ENCODE data around the gene ITPRID2. TPM values are rescaled to one million over a fixed set of nuclear protein-coding genes. Genes with fewer than 3 reads are reported as not detected.

Gene ITPRID2
- total RNA-seq, 1 donor from 2014 or later, result 109 TPM

- no peak for DNase-seq (ENCODE audit: extremely low spot score, unreplicated experiment)
- no peaks in the 10 kb centered on the region for H3K27me3 Mint-ChIP-seq
- no peaks in the 10 kb centered on the region for H3K9me3 Mint-ChIP-seq
- no peak overlapping the region for H3K27ac Mint-ChIP-seq
- TF ChIP-seq CTCF (conservative IDR thresholded peaks at IDR 0.05), result no peak
- no peak overlapping the region for H3K4me3 Mint-ChIP-seq
- no peaks in the 10 kb centered on the region for H3K36me3 Mint-ChIP-seq
- no peaks in the 10 kb centered on the region for H3K4me1 Mint-ChIP-seq (ENCODE audit: unreplicated experiment)
These were observed 12.2 kb upstream of the ITPRID2 start for GRCh38 chr2:181879295-181879694.

GRCh38 chr2:181882246-181883020, 9.1 kb upstream of the ITPRID2 start:
- no peaks in the 10 kb centered on the region for H3K27me3 Mint-ChIP-seq
- TF ChIP-seq CTCF (conservative IDR thresholded peaks at IDR 0.05), result no peak
- no peak for DNase-seq (ENCODE audit: extremely low spot score, unreplicated experiment)
- no peaks in the 10 kb centered on the region for H3K4me1 Mint-ChIP-seq (ENCODE audit: unreplicated experiment)
- H3K4me3 Mint-ChIP-seq, result no peak overlapping the region
- H3K9me3 Mint-ChIP-seq, result no peaks in the 10 kb centered on the region
- H3K36me3 Mint-ChIP-seq, result no peaks in the 10 kb centered on the region
- H3K27ac Mint-ChIP-seq, result no peak overlapping the region

- DNase-seq (ENCODE audit: extremely low spot score, unreplicated experiment), result no peak
- Mint-ChIP-seq H3K27ac (no peak overlapping the region), H3K27me3 (no peaks in the 10 kb centered on the region), H3K9me3 (no peaks in the 10 kb centered on the region), H3K4me3 (no peak overlapping the region), H3K36me3 (no peaks in the 10 kb centered on the region), H3K4me1 (ENCODE audit: unreplicated experiment) (no peaks in the 10 kb centered on the region)
- no peak for TF ChIP-seq CTCF (conservative IDR thresholded peaks at IDR 0.05)
These were observed 6.9 kb upstream of the ITPRID2 start for GRCh38 chr2:181884601-181885000.

GRCh38 chr2:181885096-181885495, 6.4 kb upstream of the ITPRID2 start:
- Mint-ChIP-seq H3K27me3 (no peaks in the 10 kb centered on the region), H3K4me3 (no peak overlapping the region), H3K4me1 (ENCODE audit: unreplicated experiment) (no peaks in the 10 kb centered on the region), H3K36me3 (no peaks in the 10 kb centered on the region), H3K9me3 (no peaks in the 10 kb centered on the region), H3K27ac (no peak overlapping the region)
- DNase-seq (ENCODE audit: extremely low spot score, unreplicated experiment), result no peak
- no peak for TF ChIP-seq CTCF (conservative IDR thresholded peaks at IDR 0.05)

GRCh38 chr2:181886192-181886591, 5.3 kb upstream of the ITPRID2 start:
- TF ChIP-seq CTCF (conservative IDR thresholded peaks at IDR 0.05), result no peak

More at GRCh38 chr2:181886192-181886591, 5.3 kb upstream of the ITPRID2 start:
- no peaks in the 10 kb centered on the region for H3K9me3 Mint-ChIP-seq
- no peak overlapping the region for H3K4me3 Mint-ChIP-seq
- DNase-seq (ENCODE audit: extremely low spot score, unreplicated experiment), result no peak
- no peak overlapping the region for H3K27ac Mint-ChIP-seq
- H3K36me3 Mint-ChIP-seq, result no peaks in the 10 kb centered on the region
- peaks cover 3% of the 10 kb centered on the region for H3K4me1 Mint-ChIP-seq (ENCODE audit: unreplicated experiment)
- no peaks in the 10 kb centered on the region for H3K27me3 Mint-ChIP-seq

Data from type B pancreatic cell (in vitro differentiated cells).